IPS DF 19.7 (cell line): ENCODE measurements around the gene GSS.

Experiments
- DNase-seq: peaks from one replicate; pipeline ENCODE4 v3.0.0-alpha.2; 2013; ENCODE audit warnings: low read depth, low spot score

The GSS gene

GRCh38 chr20:34955231-34956040, at the start of gene GSS, which contains the start of gene MYH7B:
Gene GSS, minus strand, starts transcription at chr20:34955806. Its CDS starts 3,954 bp downstream, at chr20:34951852.
Gene MYH7B, plus strand, starts transcription at chr20:34955868. Its CDS starts 22,138 bp downstream, at chr20:34978006.
- peak; percentile 85 for DNase-seq

- DNase-seq, result no peak
These were observed 49.3 kb upstream of the GSS start for GRCh38 chr20:35004749-35005462.

GRCh38 chr20:35004051-35004725, 48.6 kb upstream of the GSS start:
- no peak for DNase-seq

GRCh38 chr20:35003211-35004031, 47.8 kb upstream of the GSS start:
- DNase-seq, result no peak

- DNase-seq, result no peak
These were observed 47.0 kb upstream of the GSS start for GRCh38 chr20:35002426-35003210.

GRCh38 chr20:35001596-35002362, 46.2 kb upstream of the GSS start:
- DNase-seq, result no peak

GRCh38 chr20:35000922-35001595, 45.5 kb upstream of the GSS start:
- DNase-seq, result no peak

GRCh38 chr20:35000311-35000921, 44.8 kb upstream of the GSS start:
- DNase-seq, result no peak

- no peak for DNase-seq
These were observed 44.2 kb upstream of the GSS start for GRCh38 chr20:34999782-35000181.

- DNase-seq, result no peak
These were observed 43.4 kb upstream of the GSS start for GRCh38 chr20:34999021-34999451.

GRCh38 chr20:34998331-34998950, 42.8 kb upstream of the GSS start:
- no peak for DNase-seq

- no peak for DNase-seq
These were observed 42.2 kb upstream of the GSS start for GRCh38 chr20:34997774-34998173.

GRCh38 chr20:34997131-34997561, 41.5 kb upstream of the GSS start:
- no peak for DNase-seq

- DNase-seq, result no peak
These were observed 40.8 kb upstream of the GSS start for GRCh38 chr20:34996243-34997028.

- DNase-seq, result no peak
These were observed 40.1 kb upstream of the GSS start for GRCh38 chr20:34995696-34996095.

GRCh38 chr20:34995192-34995591, 39.6 kb upstream of the GSS start:
- DNase-seq, result no peak

- no peak for DNase-seq
These were observed 39.0 kb upstream of the GSS start for GRCh38 chr20:34994509-34995131.
